Liver (tissue), 9 donors: ENCODE data around the gene GPC1. TPM values are rescaled to one million over a fixed set of nuclear protein-coding genes. Genes with fewer than 3 reads are reported as not detected.

Experiments used
- DNase-seq: peaks from one replicate; pipeline ENCODE4 v3.0.0-alpha.2; 2017; ENCODE audit warnings: low spot score
- H3K27ac ChIP-seq, 2 donors: one replicate each; pipeline ENCODE4 v1.7.0; 2013; ENCODE audit warnings: inconsistent platforms in 2 of 2, low read length in 2 of 2, control low read depth in 1 of 2, low read depth in 1 of 2, mild to moderate bottlenecking in 1 of 2
- H3K27me3 ChIP-seq, 4 donors: one replicate each; pipeline versions ENCODE4 v1.6.1 to v1.7.0; 2013; ENCODE audit warnings: low read length in 3 of 4, inconsistent platforms in 1 of 4, mild to moderate bottlenecking in 1 of 4, moderate library complexity in 1 of 4; ENCODE audit not compliant: control insufficient read depth in 4 of 4, insufficient read depth in 4 of 4
- H3K36me3 ChIP-seq, 4 donors: one replicate each; pipeline versions ENCODE4 v1.6.1 to v1.7.0; 2013; ENCODE audit warnings: low read length in 3 of 4, mild to moderate bottlenecking in 3 of 4, low read depth in 1 of 4, moderate library complexity in 1 of 4; ENCODE audit not compliant: control insufficient read depth in 4 of 4, insufficient read depth in 3 of 4
- H3K4me1 ChIP-seq, 4 donors: one replicate each; pipeline versions ENCODE4 v1.6.1 to v1.7.0; 2013; ENCODE audit warnings: low read length in 3 of 4, mild to moderate bottlenecking in 3 of 4, moderate library complexity in 1 of 4; ENCODE audit not compliant: control insufficient read depth in 4 of 4, insufficient read depth in 4 of 4
- H3K4me3 ChIP-seq, 3 donors: one replicate each; pipeline versions ENCODE4 v1.6.1 to v1.7.0; 2013; ENCODE audit warnings: low read length in 3 of 3, control low read depth in 1 of 3, low read depth in 1 of 3, mild to moderate bottlenecking in 1 of 3
- H3K9ac ChIP-seq, 2 donors: one replicate each; pipeline ENCODE4 v1.7.0; 2013; ENCODE audit warnings: low read length in 2 of 2, mild to moderate bottlenecking in 2 of 2, moderate library complexity in 2 of 2, control low read depth in 1 of 2, low read depth in 1 of 2
- H3K9me3 ChIP-seq, 4 donors: one replicate each; pipeline versions ENCODE4 v1.6.1 to v1.7.0; 2013; ENCODE audit warnings: low read length in 3 of 4; ENCODE audit not compliant: control insufficient read depth in 4 of 4
- ATF3 ChIP-seq: IDR thresholded peaks from 2 replicates; pipeline ENCODE4 v1.6.1; 2016; ENCODE audit warnings: antibody characterized with exemption
- CTCF ChIP-seq: fragments of 150-350 bp; IDR thresholded peaks from 2 replicates; pipeline ENCODE4 v1.5.1; 2017; ENCODE audit warnings: improper control_type of control experiment, low read depth, low read length; ENCODE audit not compliant: missing input control
- EGR1 ChIP-seq, 2 donors: IDR thresholded peaks; 2 replicates each; pipeline ENCODE4 v1.6.1; 2016 to 2018; ENCODE audit warnings: antibody characterized with exemption in 2 of 2, low read depth in 2 of 2
- FOXA1 ChIP-seq: IDR thresholded peaks from 2 replicates; pipeline ENCODE4 v1.6.1; 2016; ENCODE audit warnings: antibody characterized with exemption
- FOXA2 ChIP-seq: IDR thresholded peaks from 2 replicates; pipeline ENCODE4 v1.6.1; 2016; ENCODE audit warnings: antibody characterized with exemption
- GABPA ChIP-seq, 2 donors: IDR thresholded peaks in 1 of 2; conservative IDR thresholded peaks in 1 of 2; 2 replicates each; pipeline ENCODE4 v1.6.1; 2016; ENCODE audit warnings: antibody characterized with exemption in 2 of 2, mild to moderate bottlenecking in 1 of 2, moderate library complexity in 1 of 2
- HNF4A ChIP-seq, 2 donors: conservative IDR thresholded peaks; 2 replicates each; pipeline ENCODE4 v1.6.1; 2016; ENCODE audit warnings: antibody characterized with exemption in 2 of 2, mild to moderate bottlenecking in 2 of 2
- HNF4G ChIP-seq: IDR thresholded peaks from 2 replicates; pipeline ENCODE4 v1.6.1; 2016; ENCODE audit warnings: antibody characterized with exemption
- JUND ChIP-seq, 2 donors: IDR thresholded peaks; 2 replicates each; pipeline ENCODE4 v1.6.1; 2016; ENCODE audit warnings: antibody characterized with exemption in 2 of 2
- MAX ChIP-seq: IDR thresholded peaks from 2 replicates; pipeline ENCODE4 v1.6.1; 2016; ENCODE audit warnings: antibody characterized with exemption
- RAD21 ChIP-seq, 2 donors: IDR thresholded peaks; 2 replicates each; pipeline ENCODE4 v1.6.1; 2016; ENCODE audit warnings: antibody characterized with exemption in 2 of 2, mild to moderate bottlenecking in 2 of 2
- REST ChIP-seq: IDR thresholded peaks from 2 replicates; pipeline ENCODE4 v1.6.1; 2016; ENCODE audit warnings: antibody characterized with exemption, mild to moderate bottlenecking
- RXRA ChIP-seq, 2 donors: IDR thresholded peaks; 2 replicates each; pipeline ENCODE4 v1.6.1; 2017 to 2018; ENCODE audit warnings: antibody characterized with exemption in 2 of 2, mild to moderate bottlenecking in 1 of 2
- SP1 ChIP-seq: IDR thresholded peaks from 2 replicates; pipeline ENCODE4 v1.6.1; 2018; ENCODE audit warnings: antibody characterized with exemption, mild to moderate bottlenecking
- WGBS: extraction: QIAGEN DNeasy Blood & Tissue Kit; methylation state at CpG from one replicate; pipeline ENCODE4 v1.1.7; 2013; 5-methylcytosine and 5-hydroxymethylcytosine counted together
- polyA plus RNA-seq, 2 donors: library from polyadenylated mRNA; stranded (reverse) in 1 of 2; unstranded in 1 of 2; fragments of 200-250 nt in 1 of 2; fragments of >200 nt in 1 of 2; fragmentation: Nextera tagmentation in 1 of 2; extraction: Ambion mirVana in 1 of 2; gene quantifications; one replicate each; pipeline versions ENCODE4 v1.2.1 to v1.2.3, GENCODE V29; 2013 to 2015
- total RNA-seq, 2 donors: library from RNA; depleted of rRNA; stranded (reverse); fragments of >200 nt; gene quantifications; one replicate each; pipeline ENCODE4 v1.2.3, GENCODE V29; 2014
- donor health status: healthy.
- donor health status: healthy.
- donor health status: healthy.
- donor health status: healthy.
- donor health status: healthy.

GPC1 gene
- total and polyA plus RNA-seq, 4 donors, result 3.2 to 41.0 (median 9.1) TPM

- DNase-seq, result no peak
- Histone ChIP-seq H3K9ac (no peak overlapping the region), H3K4me3 (no peak overlapping the region), H3K4me1 (peaks cover 3 to 33% (median 23%) of the 10 kb centered on the region in 4 donors), H3K27me3 (no peaks in the 10 kb centered on the region), H3K9me3 (no peaks in the 10 kb centered on the region), H3K36me3 (no peaks in the 10 kb centered on the region), H3K27ac (no peak overlapping the region)
- TF ChIP-seq CTCF (no peak), MAX (no peak), FOXA2 (no peak), EGR1 (IDR thresholded peaks at IDR 0.05; ENCODE audit: low read depth in 2 of 2) (no peak), SP1 (no peak), HNF4A (conservative IDR thresholded peaks at IDR 0.05) (no peak), RXRA (IDR thresholded peaks at IDR 0.05) (no peak), GABPA (IDR thresholded peaks at IDR 0.05 in 1 of 2, conservative IDR thresholded peaks at IDR 0.05 in 1 of 2) (no peak), FOXA1 (no peak), REST (no peak)
- WGBS, result 51% methylated on average over 35 of the region's 35 CpGs
Measured at GRCh38 chr2:240454106-240454901, 18.8 kb downstream of the GPC1 start.

- WGBS, result 56% methylated on average over 7 of the region's 7 CpGs
- no peak for TF ChIP-seq ATF3
- TF ChIP-seq GABPA (IDR thresholded peaks at IDR 0.05 in 1 of 2, conservative IDR thresholded peaks at IDR 0.05 in 1 of 2), result no peak
- TF ChIP-seq RAD21 (IDR thresholded peaks at IDR 0.05), result no peak
- no peak for TF ChIP-seq HNF4G
- no peak for TF ChIP-seq SP1
- no peak for TF ChIP-seq JUND (IDR thresholded peaks at IDR 0.05)
- no peak for DNase-seq
- Histone ChIP-seq H3K9me3 (no peaks in the 10 kb centered on the region), H3K27me3 (no peaks in the 10 kb centered on the region), H3K4me1 (peaks cover 3 to 35% (median 24%) of the 10 kb centered on the region in 4 donors), H3K36me3 (no peaks in the 10 kb centered on the region), H3K9ac (no peak overlapping the region), H3K27ac (no peak overlapping the region), H3K4me3 (no peak overlapping the region)
Measured at GRCh38 chr2:240455272-240455646, 19.8 kb downstream of the GPC1 start.
